Measurements from ENCODE around the gene SRPX.

Gene SRPX

DNA sequence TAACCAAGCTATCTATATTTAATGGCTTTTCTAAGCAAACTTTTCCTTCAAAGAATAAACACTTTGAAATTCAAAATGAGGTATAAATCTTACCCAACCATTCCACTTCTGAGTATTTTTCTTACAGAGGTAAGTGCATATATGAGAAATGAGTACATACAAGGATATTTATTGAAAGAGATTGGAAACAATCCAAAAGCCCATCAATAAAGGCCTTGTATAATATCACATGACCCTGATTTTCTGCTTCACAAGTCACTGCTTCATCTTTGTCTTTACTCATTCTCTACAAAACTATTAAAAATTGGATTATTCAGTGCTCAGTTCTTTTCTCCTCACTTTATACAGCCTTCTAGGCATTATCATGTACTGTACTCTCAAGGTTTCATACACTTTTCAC lies 91.3 kb downstream of the SRPX start:
- DNase-seq = no peak

DNA sequence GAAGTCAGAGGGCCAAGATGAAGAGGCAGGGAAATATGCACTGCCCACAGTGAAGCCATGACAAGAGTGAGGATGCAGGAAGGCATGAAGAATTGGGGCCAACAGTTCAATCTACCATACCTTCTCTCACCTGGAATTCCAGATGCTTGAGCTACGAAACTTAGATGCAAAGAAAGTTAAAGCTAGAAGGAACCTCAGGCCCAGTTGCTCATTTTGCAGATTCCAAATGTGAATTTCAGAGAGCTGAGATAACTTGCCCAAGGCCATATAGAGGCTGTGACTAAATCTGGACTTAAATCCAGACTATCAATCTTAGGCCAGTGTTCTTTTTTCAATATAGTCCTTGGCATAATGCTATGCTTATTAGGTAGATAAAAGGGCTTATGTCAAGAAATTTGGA lies 92.7 kb downstream of the SRPX start:
- DNase-seq = no peak

DNA sequence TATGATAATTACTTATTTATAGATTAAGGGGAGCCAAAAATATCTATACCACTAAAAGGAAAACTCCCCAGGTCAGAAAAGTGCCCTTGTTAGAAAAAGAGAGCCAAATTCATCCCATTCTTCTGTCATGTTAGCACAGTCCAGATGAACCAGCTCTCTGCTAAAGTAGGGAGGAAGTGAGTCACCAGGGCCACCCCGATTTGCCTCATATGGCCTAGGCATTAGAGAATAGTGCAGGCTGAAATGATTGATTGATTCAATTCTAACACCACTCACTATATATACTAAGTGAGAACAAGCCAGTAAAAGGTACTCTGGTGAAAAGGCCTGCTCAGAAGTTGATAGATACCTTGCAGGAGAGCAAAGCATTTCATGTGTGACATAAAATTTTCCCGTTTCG lies 94.5 kb downstream of the SRPX start:
- DNase-seq = no peak

DNA sequence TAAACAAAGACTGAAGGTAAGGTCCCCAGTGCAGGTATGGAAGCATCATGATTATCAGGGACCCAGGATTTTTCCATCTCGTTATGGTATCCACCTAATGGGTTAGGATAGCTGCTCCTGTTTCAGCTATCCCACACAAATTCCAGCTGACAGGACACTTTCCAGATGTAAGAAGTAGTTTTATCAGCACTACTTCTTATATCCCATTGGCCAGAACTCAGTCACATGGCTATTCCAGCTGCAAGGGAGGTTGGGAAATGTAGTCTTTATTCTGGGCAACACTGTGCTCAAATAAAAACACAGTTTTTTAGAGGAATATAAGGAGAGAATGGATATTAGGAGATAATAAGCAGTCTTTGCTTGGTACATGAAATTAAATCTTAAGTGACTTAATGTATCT lies 96.7 kb downstream of the SRPX start:
- DNase-seq = no peak

DNA sequence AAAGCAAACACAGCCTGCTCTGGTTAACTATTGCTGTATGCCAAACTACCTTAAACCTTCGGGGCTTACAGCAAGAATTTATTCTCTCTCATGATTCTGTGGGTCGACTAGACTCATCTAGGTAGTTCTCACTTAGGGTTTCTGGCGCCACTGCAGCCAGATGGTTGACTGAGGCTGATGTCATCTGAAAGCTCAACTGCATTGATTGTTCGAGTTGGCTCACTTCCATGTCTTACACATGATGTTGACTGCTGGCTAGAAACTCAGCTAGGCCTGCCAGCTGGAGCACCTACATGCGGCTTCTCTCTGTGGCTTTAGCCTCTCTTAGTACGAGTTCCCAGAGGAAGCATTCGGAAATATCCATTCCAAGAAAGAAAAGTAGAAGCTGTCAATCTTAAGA lies 103.2 kb downstream of the SRPX start:
- no peak for DNase-seq

DNA sequence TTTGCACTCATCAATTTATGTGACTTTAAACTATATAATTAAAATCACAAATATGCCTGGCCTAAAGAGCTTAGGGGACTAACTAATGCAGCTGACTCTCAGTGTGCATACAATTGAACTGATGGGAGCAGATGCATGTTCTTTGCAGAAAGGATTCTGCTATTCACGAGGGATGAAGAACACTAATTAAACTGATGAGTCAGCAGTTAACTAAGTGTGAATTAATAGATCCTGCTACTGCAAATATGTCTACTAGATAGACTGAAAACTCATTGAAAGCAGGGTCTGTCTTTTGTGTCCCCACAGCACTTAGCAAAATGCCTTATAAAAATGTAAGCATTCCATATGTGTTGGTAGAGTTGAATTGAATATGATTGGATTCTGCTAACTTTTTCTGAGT lies 104.0 kb downstream of the SRPX start:
- DNase-seq = no peak

DNA sequence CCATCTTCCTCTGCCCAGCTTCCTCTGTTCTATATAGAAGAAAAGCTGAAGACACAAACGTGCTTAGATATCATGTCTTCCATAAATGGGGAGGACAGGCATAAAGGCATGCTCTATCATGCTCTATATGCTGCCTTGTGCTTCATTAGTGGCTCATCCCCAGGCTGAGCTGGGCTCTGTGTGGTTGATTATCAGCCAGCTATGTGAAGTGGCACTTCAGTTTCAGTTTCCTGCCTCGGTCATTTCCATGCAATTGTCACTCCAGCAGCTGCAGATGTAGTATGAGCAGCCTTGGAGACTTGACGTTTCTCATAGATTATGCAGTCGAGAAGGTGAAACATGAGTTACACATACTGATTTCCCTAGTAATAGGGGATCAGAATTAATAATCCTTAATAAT lies 108.1 kb downstream of the SRPX start:
- DNase-seq = no peak

DNA sequence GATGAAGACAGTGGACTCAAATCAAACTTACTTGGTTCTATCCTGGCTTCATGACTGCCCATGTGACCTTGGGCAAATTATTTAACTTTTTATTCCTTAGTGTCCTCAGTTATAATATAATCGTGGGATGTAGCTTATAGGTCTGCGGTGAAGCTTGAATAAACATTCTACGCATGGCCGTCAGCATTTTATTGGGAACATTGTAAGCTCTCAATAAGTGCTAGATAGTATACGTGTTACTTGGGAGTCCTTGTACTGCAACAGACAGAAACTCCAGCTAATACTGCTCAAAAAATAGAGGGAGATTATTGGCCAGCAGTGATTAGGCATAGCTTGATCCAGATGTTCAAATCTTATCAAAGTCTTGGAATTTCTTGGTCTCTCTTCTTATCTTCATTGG lies 109.5 kb downstream of the SRPX start:
- no peak for DNase-seq

DNA sequence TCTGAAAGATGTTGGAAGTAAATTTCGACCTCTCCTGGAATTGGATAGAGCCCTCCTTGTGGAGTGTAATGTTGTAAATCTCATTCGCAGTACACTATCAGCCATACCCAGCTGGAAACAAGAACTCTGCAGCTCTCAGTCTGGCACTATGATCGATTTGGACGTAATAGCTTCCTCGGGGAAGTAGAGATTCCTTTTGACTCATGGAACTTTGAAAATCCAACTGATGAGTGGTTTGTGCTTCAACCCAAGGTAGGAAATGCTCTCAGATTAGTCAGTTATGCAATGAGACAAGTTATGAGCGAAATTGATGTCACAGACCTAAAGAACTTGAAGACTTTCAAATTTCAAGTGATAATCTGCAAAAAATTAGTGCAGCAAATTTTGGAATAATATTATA lies 110.4 kb downstream of the SRPX start:
- DNase-seq = no peak

DNA sequence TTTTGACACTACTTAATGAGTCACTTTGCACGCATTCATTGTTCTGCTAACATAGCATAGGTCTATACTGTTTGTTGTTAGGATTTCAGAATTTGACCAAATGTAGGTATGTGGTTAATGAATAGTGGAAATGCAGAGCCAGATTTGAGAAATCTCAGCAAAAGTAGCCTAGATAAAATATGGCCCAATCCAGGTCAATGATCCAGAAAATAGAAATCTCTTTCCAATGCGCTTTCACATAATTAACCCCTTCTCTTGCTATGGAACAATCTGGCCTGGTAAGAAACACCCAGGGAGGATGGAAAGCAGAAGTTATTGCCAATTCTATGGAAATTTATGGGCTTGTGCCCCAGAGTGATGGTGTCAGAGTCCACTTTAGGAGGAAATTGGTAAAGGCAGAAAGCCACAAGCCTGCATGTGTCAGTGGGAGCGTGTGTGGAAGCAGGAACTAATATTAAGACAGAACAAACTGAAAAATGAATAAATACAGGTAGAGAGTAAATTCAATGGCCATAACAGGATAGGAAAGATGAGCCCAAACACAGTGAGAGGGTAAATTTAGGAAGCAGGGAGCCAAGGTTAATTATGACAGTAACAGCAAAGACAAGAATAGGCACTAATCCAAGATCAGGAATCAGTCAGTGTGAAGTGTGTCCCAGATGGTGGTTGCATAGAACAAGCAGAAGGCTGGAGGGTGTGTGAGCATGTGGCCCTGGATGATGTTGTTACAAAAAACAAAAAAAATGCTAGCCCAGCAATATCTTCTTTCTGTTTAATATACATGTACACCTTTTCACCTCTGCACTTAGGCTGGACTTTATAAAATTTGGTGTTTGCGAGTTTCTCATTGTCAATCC lies 111.4 kb downstream of the SRPX start:
- DNase-seq = no peak

DNA sequence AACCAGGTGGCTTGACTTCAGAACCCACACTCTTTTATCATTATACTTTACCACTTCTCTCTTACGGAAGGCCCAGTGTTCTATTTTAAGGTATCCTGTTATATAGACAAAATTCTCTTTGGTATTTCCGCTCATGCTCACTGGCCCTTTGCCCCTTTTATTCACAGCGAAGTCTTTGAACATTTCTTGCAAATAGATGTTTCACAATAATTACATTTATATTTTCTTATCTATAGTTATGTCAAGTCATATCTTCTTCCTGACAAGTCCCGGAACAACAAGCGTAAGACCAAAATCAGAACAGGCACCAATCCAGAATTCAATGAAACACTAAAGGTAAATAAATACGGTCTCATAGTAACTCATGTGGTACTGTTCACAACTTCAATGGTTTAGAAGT lies 112.3 kb downstream of the SRPX start:
- DNase-seq = no peak

DNA sequence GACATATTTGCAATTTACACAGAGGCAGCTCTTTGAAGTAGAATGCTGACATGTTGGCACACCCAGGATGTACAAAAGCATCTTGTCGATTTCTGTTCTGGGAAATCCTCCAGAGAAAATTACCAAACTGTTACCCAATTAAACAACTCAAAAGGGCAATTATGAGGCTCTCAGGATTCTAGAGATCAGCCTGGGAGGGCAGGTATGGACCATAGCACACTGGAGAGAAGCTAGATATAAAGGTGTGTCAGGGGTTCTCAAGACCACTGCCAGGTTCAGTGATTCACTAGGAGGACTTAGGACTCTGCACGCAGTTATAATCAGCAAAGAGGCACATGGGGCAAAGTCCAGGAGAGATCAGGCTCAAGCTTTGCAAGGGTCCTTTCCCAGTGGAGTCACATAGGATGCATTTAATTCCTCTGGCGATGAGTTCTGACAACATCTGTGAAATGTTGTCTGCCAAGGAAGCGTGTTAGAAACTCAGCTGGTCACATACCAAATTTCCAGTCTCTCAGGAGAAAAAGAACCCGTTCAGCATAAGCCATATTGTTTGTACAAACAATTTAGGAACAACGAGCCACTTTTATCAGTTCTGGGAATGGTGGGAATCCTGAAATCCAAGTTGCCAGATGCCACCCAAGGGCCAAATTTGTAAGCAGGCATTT lies 113.5 kb downstream of the SRPX start:
- no peak for DNase-seq

DNA sequence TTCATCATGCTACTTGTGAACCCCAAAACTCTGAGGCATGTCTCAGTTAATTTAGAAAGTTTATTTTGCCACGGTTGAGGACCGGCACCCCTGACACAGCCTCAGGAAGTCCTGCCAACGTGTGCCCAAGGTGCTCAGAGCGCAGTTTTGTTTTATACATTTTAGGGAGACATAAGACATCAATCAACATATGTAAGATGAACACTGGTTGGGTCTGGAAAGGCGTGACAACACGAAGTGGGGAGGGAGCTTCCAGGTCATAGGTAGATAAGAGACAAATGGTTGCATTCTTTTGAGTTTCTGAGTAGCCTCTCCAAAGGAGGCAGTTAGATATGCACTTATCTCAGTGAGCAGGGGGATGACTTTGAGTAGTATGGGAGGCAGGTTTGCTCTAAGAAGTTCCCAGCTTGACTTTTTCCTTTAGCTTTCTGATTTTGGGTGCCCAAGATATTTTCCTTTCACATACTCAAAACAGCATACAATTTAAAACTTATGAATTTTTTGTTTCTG lies 115.4 kb downstream of the SRPX start:
- no peak for DNase-seq

DNA sequence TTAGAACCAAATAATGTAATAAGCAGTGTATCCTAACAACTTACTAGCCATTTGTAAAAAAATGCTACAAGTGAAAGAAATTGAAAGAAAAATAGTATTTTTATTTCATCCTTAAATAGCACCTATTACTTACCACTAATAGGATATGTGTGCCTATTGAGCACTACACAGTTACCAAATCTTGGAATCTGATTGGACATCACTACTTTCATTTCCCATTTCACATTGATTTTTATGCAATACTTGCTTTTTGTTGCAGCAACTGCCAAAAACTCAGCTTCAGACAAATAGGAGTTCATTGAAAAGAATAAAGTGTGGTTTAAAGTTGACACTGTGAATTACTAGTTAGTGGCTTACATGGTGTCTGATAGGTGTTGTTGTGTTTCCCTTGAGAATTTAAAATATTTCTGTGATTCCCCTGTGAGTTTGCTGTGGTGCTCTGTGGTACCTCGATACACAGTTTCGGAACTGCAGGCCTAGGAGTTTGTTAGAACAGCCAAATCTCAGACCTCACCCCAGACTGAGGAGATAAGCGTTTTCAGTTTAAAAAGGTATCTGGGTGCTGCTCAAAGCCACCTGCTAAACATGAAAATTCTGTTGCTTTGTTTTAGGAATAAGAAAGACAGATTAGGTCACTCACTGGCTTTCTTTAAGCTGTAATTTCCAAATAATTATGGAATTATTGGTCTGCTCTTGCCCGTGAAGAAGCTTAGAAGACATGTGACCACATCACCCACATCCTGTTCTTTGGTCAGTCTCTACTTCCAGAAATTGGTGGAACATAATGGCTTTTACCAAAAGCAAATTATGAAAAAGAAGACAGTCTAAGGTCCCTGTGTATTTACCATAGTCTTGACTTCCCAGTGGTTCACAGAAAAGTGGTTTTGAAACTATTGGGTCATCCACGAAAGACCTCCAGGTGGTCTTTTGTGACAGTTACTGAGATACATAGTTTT lies 116.5 kb downstream of the SRPX start:
- DNase-seq = no peak

DNA sequence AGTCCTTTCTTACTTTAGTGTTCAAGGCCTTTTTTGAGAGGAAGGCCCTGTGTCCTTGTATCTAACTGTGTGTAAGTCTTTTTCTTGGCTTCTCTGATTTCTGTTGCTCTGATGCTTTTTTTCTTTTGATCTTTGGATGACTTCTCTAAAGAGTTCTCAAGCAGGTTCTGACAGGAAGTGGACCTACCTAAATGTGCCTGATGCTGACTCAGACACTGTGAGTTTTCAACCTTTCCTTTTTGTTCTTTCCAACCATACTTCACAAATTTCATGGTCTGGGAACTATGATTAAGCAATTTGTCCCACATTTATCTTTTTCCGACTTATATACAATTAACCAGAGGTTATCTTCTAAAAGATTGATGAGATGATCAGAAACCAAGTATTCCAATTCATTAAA lies 117.8 kb downstream of the SRPX start:
- DNase-seq = no peak

DNA sequence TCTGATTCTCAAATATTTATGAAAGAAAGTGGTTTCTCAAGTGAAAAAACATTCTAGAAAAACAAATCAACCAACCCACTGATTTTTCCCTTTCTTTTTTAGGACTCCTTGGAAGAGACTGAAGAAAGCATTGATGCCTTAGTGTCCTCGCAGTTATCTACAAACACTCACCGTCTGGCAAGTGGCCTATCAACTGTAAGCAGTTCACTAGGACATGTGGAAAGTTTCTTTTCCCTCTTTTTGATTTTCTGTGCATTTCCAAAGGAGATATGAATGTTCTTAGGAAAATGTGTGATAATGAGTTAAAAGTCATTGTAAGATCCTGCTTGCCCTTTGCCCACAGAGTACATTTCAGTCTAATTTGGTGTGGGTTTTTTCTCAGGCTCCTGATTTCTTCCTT lies 118.4 kb downstream of the SRPX start:
- DNase-seq = no peak

DNA sequence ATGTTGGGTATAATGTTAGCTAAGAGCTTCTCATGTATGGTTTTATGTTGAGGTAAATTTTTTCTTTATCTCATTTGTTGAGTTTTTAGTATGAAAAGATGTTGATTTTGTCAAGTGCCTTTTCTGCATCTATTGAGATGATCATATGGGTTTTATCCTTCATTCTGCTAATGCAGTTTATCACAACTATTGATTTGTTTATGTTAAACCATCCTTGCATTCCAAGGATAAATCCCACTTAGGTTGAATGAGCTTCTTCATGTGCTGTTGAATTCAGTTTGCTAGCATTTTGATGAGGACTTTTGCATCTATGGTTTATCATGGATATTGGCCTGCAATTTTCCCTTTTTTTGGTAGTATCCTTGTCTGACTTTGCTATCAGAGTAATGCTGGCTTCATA lies 121.0 kb downstream of the SRPX start:
- DNase-seq = no peak
